Measurements from ENCODE around the gene C5orf15.

C5orf15 gene

GRCh38 chr5:133918316-133918715 lies 50.1 kb downstream of the C5orf15 start:
- no peak for DNase-seq

GRCh38 chr5:133917785-133918184 lies 50.6 kb downstream of the C5orf15 start:
- no peak for DNase-seq

DNA sequence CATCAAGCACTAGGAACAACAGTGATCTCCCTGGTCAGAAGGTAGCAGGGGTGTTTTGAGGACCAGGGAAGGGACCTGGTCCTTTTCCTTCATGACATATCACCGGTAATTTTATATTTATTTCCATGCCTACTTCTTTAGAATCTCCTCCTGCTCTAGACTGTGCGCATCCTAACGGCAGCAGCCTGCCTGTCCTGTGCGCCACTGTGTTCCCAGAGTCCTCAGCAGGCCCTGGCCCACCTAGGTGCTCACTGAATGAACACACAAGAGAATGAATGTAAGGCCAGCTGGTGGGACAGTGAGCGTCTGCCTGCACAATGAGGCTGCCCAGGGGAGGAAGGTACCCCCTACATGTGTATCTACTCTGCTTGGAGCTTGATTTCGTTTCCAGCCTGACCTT lies 51.5 kb downstream of the C5orf15 start:
- DNase-seq, result no peak

- no peak for DNase-seq
These were observed 51.9 kb downstream of the C5orf15 start for GRCh38 chr5:133916479-133916878.

DNA sequence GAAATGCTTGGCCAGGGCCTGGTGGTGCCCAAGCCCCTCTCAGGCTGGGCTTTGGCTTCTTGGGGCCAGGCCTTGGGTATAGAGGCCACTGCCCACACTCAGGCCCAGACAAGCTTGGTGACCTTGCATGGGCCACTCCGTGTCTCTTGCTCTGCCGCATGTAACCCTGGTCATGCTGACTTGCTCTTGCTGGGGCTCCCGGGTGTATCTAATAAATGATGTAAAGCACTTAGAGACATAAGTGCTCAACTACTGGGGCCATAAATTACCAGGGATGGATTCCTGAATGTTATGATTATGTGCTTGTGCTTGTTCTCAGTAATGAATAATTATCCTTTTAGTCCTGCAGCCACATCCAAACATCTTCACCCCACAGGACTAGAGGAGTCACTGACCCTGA lies 54.0 kb downstream of the C5orf15 start:
- DNase-seq, result no peak

DNA sequence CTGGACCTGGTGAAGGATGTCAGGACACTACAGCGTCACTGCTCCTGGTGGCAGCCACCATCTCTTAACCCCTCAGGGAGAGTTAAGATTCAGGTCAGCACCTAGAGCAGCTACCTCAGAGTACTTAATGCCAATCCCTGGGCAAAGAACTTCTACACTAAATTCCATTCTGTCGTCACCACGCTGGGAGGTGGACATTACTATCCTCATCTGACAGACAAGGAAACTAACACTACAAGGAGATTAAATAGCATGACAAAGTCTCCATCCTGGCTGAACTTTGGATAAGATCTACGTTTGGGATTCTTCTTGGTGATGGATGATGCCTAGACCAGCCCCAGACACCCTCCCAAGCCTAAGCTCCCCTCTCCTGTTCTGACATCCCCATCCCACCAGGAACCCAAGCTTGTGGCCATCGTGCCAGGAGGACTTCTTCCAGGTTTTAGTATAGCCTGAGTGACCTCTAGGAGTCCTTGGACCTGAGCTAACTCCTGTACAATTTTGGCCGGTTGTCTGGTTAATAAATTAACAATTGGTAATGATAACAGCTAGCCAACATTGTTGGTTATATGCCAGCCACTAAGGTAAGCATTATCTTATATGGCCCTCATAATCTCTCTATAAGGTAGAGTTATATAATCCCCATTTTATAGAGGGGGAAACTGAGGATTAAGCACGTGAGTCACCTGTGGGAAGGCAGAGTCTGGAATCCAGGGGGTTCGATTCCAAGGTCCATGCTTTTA lies 54.8 kb downstream of the C5orf15 start:
- no peak for DNase-seq

- no peak for DNase-seq
These were observed 55.5 kb downstream of the C5orf15 start for GRCh38 chr5:133912951-133913350.

GRCh38 chr5:133910571-133910970 lies 57.9 kb downstream of the C5orf15 start:
- DNase-seq, result no peak

DNA sequence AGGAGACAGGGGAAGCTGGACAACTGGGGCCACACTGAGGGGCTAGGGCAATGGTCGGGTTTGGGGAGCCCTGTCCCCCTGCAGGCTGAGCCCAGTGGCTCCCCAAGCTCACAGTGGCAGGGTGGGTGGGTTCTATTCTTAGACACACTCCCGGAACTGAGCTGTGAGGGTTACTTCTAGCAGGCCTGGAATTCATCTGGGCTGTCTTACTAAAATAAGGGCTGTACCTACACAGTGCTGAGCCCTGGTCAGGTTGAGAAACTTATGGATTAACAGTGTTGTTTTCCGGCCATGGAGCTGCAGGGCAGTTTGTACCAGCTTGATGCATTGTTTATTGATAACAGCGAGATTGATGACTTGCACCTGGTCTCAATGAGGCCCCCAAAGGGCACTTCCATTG lies 58.8 kb downstream of the C5orf15 start:
- DNase-seq, result no peak

GRCh38 chr5:133907075-133907474 lies 61.4 kb downstream of the C5orf15 start:
- DNase-seq, result no peak

DNA sequence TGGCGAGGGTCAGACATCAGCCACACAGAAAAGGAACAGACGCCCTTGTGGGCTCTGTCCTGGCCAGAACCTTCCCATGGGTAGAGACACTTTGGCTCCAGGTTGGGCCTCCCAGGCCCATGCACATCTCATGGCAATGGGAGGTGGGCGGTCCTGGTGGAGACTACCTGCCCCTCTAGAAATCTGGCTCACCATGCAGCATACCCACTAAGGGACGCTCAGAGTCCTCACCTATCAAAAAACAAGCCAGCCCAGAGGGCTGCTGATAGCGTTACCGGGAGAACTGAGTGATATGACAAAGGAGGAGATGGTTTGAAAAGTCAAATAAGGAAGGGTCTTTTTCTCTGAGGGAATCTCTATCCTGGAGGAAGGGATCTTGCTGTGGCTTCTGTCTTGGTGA lies 62.1 kb downstream of the C5orf15 start:
- DNase-seq, result no peak
